Natural killer cell (primary cell): ENCODE data around the gene IPPK. TPM values are rescaled to one million over a fixed set of nuclear protein-coding genes. Genes with fewer than 3 reads are reported as not detected.

Experiments
- ATAC-seq, 3 donors: fragments of 150-1000 bp in 2 of 3; fragments of 200-7000 bp in 1 of 3; cut with Tn5 transposase; 1 replicate in 1 of 3; 2 replicates in 2 of 3; pipeline ENCODE4 v1.10.0; 2021; ENCODE audit warnings: mild to moderate bottlenecking in 2 of 3, moderate library complexity in 2 of 3
- DNase-seq, 2 donors: peaks; one replicate each; pipeline versions ENCODE4 v3.0.0 to v3.0.0-alpha.2; 2013 to 2021; ENCODE audit warnings: mixed read lengths in 1 of 2
- H3K27ac ChIP-seq: one replicate; pipeline ENCODE4 v1.5.1; 2013; ENCODE audit warnings: mild to moderate bottlenecking, low read length
- H3K27me3 ChIP-seq: one replicate; pipeline ENCODE4 v1.6.1; 2013; ENCODE audit warnings: low read length; ENCODE audit not compliant: control insufficient read depth, insufficient read depth
- H3K36me3 ChIP-seq: one replicate; pipeline ENCODE4 v1.6.1; 2013; ENCODE audit warnings: low read length; ENCODE audit not compliant: control insufficient read depth, insufficient read depth
- H3K4me1 ChIP-seq: one replicate; pipeline ENCODE4 v1.6.1; 2013; ENCODE audit warnings: low read length; ENCODE audit not compliant: control insufficient read depth, insufficient read depth
- H3K4me3 ChIP-seq: one replicate; pipeline ENCODE4 v1.5.1; 2013; ENCODE audit warnings: low read length
- H3K9me3 ChIP-seq: one replicate; pipeline ENCODE4 v1.6.1; 2013; ENCODE audit warnings: low read length; ENCODE audit not compliant: control insufficient read depth, insufficient read depth
- H3K27ac Mint-ChIP-seq, 2 donors: one replicate each; pipeline ENCODE4 v1.8.0; 2022; ENCODE audit warnings: mild to moderate bottlenecking in 2 of 2, mixed read lengths in 2 of 2, moderate library complexity in 1 of 2
- H3K27me3 Mint-ChIP-seq, 2 donors: one replicate each; pipeline ENCODE4 v1.8.0; 2022; ENCODE audit warnings: low read depth in 2 of 2, mixed read lengths in 2 of 2
- H3K36me3 Mint-ChIP-seq: one replicate; pipeline ENCODE4 v1.8.0; 2022; ENCODE audit warnings: mixed read lengths
- H3K4me1 Mint-ChIP-seq, 2 donors: one replicate each; pipeline ENCODE4 v1.8.0; 2022; ENCODE audit warnings: mixed read lengths in 2 of 2
- H3K4me3 Mint-ChIP-seq: one replicate; pipeline ENCODE4 v1.8.0; 2022; ENCODE audit warnings: mild to moderate bottlenecking, moderate library complexity, mixed read lengths
- H3K9me3 Mint-ChIP-seq, 2 donors: one replicate each; pipeline ENCODE4 v1.8.0; 2022; ENCODE audit warnings: mixed read lengths in 2 of 2
- whole genome bisulfite sequencing: methylation state at CpG from one replicate; pipeline ENCODE4 v1.1.7; 2013; ENCODE audit warnings: missing lambda C conversion rate; ENCODE audit not compliant: insufficient coverage; 5-methylcytosine and 5-hydroxymethylcytosine counted together
- intact Hi-C: fragments of 100-400 bp; cut with micrococcal nuclease; formaldehyde crosslinking; loops from one replicate; pipeline ENCODE4 v1.14.2; 2022
- total RNA-seq, 4 donors: library from RNA; stranded (reverse); fragments of 120-200 nt in 1 of 4; gene quantifications; one replicate each; pipeline versions ENCODE4 v1.2.3 to v1.2.4, GENCODE V29; 2013 to 2022
- TF ChIP-seq, protein P1 (sequence below): fragments of 200-600 bp; IDR thresholded peaks from one replicate; pipeline ENCODE4 v1.8.0; 2022; ENCODE audit warnings: antibody characterized with exemption

IPPK gene
- total RNA-seq, 3 donors from 2014 or later (not counting 1 experiment from before 2014, with no cell fraction given) = 4.9 to 9.2 (median 6.7) TPM

- ATAC-seq (peak; percentile 62 to 84 (median 79)), DNase-seq (peak; percentile 52 to 76)
- Histone ChIP-seq H3K4me1 (no peaks in the 10 kb centered on the region), H3K9me3 (no peaks in the 10 kb centered on the region), H3K36me3 (peaks cover 44% of the 10 kb centered on the region), H3K4me3 (no peak overlapping the region), H3K27ac (no peak overlapping the region), H3K27me3 (no peaks in the 10 kb centered on the region)
- Mint-ChIP-seq H3K27ac (no peak overlapping the region), H3K36me3 (no peaks in the 10 kb centered on the region), H3K27me3 (no peaks in the 10 kb centered on the region), H3K4me1 (peaks cover 0 to 3% of the 10 kb centered on the region in 2 donors), H3K9me3 (no peaks in the 10 kb centered on the region), H3K4me3 (no peak overlapping the region)
- TF ChIP-seq, protein P1, sequence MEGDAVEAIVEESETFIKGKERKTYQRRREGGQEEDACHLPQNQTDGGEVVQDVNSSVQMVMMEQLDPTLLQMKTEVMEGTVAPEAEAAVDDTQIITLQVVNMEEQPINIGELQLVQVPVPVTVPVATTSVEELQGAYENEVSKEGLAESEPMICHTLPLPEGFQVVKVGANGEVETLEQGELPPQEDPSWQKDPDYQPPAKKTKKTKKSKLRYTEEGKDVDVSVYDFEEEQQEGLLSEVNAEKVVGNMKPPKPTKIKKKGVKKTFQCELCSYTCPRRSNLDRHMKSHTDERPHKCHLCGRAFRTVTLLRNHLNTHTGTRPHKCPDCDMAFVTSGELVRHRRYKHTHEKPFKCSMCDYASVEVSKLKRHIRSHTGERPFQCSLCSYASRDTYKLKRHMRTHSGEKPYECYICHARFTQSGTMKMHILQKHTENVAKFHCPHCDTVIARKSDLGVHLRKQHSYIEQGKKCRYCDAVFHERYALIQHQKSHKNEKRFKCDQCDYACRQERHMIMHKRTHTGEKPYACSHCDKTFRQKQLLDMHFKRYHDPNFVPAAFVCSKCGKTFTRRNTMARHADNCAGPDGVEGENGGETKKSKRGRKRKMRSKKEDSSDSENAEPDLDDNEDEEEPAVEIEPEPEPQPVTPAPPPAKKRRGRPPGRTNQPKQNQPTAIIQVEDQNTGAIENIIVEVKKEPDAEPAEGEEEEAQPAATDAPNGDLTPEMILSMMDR = peak; percentile 73
- WGBS = 80% methylated on average over 35 of the region's 35 CpGs
- intact Hi-C loops = loop anchor here (2.0 to 5.0 kb wide), 2 partner anchors 293 to 494 kb away; no protein-coding TSS in a partner anchor
These were observed 35.0 kb downstream of the IPPK start for GRCh38 chr9:92634712-92635605.

DNA sequence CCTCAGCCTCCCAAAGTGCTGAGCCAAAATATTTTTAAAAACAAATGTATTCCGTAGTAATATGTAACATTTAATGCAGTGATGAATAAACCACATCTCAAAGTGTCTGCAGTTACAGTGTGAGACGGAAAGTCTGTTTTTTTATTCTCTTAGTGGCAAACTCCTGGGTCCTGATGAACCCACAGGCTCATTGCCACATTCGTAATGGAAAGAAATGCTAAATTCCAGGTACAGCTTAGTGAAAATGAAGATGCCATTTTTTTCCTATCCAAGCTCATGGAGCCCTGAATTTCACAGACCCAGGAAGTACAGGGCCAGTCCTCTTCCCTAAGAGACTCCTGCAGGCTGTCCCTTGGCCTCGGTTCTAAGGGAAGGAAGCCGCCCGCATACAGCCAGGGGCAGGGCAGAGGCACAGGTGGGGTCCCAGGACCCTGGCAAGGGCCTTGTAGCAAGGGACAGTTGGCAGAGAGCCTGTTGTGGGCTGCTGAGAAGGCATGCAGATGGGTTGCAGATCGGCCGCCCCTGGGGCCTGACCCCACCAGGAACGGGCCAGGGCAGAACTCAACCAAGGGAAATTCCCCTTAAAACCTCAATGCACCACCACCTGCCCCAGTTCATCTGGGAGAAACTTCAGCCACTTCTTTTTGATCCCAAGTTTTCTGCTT is 36.2 kb downstream of the IPPK start:
- TF ChIP-seq, protein P1 = no peak
- Histone ChIP-seq H3K4me1 (no peaks in the 10 kb centered on the region), H3K4me3 (no peak overlapping the region), H3K27ac (no peak overlapping the region), H3K27me3 (no peaks in the 10 kb centered on the region), H3K9me3 (no peaks in the 10 kb centered on the region), H3K36me3 (peaks cover 41% of the 10 kb centered on the region)
- H3K27ac Mint-ChIP-seq = no peak overlapping the region
- no peaks in the 10 kb centered on the region for H3K36me3 Mint-ChIP-seq
- ATAC-seq = no peak
- intact Hi-C loops = loop anchor here (2.0 to 5.0 kb wide), 2 partner anchors 291 to 493 kb away; no protein-coding TSS in a partner anchor
- H3K4me1 Mint-ChIP-seq = peaks cover 0 to 3% of the 10 kb centered on the region in 2 donors
- H3K9me3 Mint-ChIP-seq = no peaks in the 10 kb centered on the region
- peak in 1 of 2 donors; percentile 7 for DNase-seq
- WGBS = 94% methylated on average over 9 of the region's 9 CpGs
- H3K4me3 Mint-ChIP-seq = no peak overlapping the region
- no peaks in the 10 kb centered on the region for H3K27me3 Mint-ChIP-seq

- Histone ChIP-seq H3K9me3 (no peaks in the 10 kb centered on the region), H3K4me1 (no peaks in the 10 kb centered on the region), H3K27me3 (no peaks in the 10 kb centered on the region), H3K36me3 (peaks cover 41% of the 10 kb centered on the region), H3K4me3 (no peak overlapping the region), H3K27ac (no peak overlapping the region)
- WGBS = over 99% methylated on average over 5 of the region's 5 CpGs
- no peak overlapping the region for H3K4me3 Mint-ChIP-seq
- H3K27me3 Mint-ChIP-seq = no peaks in the 10 kb centered on the region
- no peaks in the 10 kb centered on the region for H3K9me3 Mint-ChIP-seq
- peaks cover 0 to 3% of the 10 kb centered on the region in 2 donors for H3K4me1 Mint-ChIP-seq
- peak in 1 of 2 donors; percentile 1 for DNase-seq
- no peaks in the 10 kb centered on the region for H3K36me3 Mint-ChIP-seq
- ATAC-seq = no peak
- intact Hi-C loops = loop anchor here (5.0 kb wide), 1 partner anchor 290 kb away; no protein-coding TSS in a partner anchor
- TF ChIP-seq, protein P1 = no peak
- no peak overlapping the region for H3K27ac Mint-ChIP-seq
These were observed 37.3 kb downstream of the IPPK start for GRCh38 chr9:92632641-92633040.
